Loucy (cell line): ENCODE data around the gene ZCCHC10.
"Not testable (repeated sequence)": the region's sequence is repeated elsewhere in the genome, so short reads cannot be mapped to it uniquely, and the experiment has no call there.

Experiments
- H2AFZ ChIP-seq: fragments of 200-600 bp; sonication (generic); 2 replicates; pipeline ENCODE4 v1.6.0; 2016; ENCODE audit warnings: antibody characterized with exemption, mild to moderate bottlenecking, low read length, moderate library complexity
- H3F3A ChIP-seq: fragments of 200-600 bp; 2 replicates; pipeline ENCODE4 v1.6.0; 2016; ENCODE audit warnings: antibody characterized with exemption, low read depth, mild to moderate bottlenecking
- H3K27me3 ChIP-seq: fragments of 200-600 bp; sonication (generic); 2 replicates; pipeline ENCODE4 v1.6.1; 2014; ENCODE audit warnings: low read length, mild to moderate bottlenecking; ENCODE audit not compliant: insufficient read depth, poor library complexity, severe bottlenecking
- H3K36me3 ChIP-seq: fragments of 200-600 bp; sonication (generic); 2 replicates; pipeline ENCODE4 v1.6.1; 2016; ENCODE audit warnings: low read length; ENCODE audit not compliant: insufficient read depth
- H3K4me1 ChIP-seq: fragments of 200-600 bp; sonication (generic); 2 replicates; pipeline ENCODE4 v1.5.1; 2014; ENCODE audit warnings: low read length, mild to moderate bottlenecking; ENCODE audit not compliant: insufficient read depth, poor library complexity, severe bottlenecking
- H3K4me2 ChIP-seq: fragments of 200-600 bp; sonication (generic); 2 replicates; pipeline ENCODE4 v1.6.0; 2014; ENCODE audit warnings: antibody characterized with exemption, low read length, low read depth, mild to moderate bottlenecking; ENCODE audit not compliant: poor library complexity, severe bottlenecking
- H3K4me3 ChIP-seq: fragments of 200-600 bp; sonication (generic); 2 replicates; pipeline ENCODE4 v1.5.1; 2014; ENCODE audit warnings: low read length, mild to moderate bottlenecking, mixed read lengths; ENCODE audit not compliant: poor library complexity, severe bottlenecking
- H3K79me2 ChIP-seq: fragments of 200-600 bp; sonication (generic); 2 replicates; pipeline ENCODE4 v1.6.1; 2014; ENCODE audit warnings: low read length; ENCODE audit not compliant: insufficient read depth
- H3K9ac ChIP-seq: fragments of 200-600 bp; sonication (generic); 2 replicates; pipeline ENCODE4 v1.6.0; 2014; ENCODE audit warnings: mild to moderate bottlenecking, low read depth, low read length, moderate library complexity; ENCODE audit not compliant: poor library complexity, severe bottlenecking
- H3K9me2 ChIP-seq: fragments of 200-600 bp; sonication (generic); replicated peaks from 2 replicates; pipeline ENCODE4 v1.6.1; 2016; ENCODE audit warnings: low read depth, low read length, mixed read lengths
- H3K9me3 ChIP-seq: fragments of 200-600 bp; sonication (generic); 2 replicates; pipeline ENCODE4 v1.6.1; 2014; ENCODE audit warnings: mild to moderate bottlenecking, antibody characterized with exemption, low read length, low read depth; ENCODE audit not compliant: insufficient read depth
- H4K20me1 ChIP-seq: fragments of 200-600 bp; sonication (generic); 2 replicates; pipeline ENCODE4 v1.6.0; 2014; ENCODE audit warnings: antibody characterized with exemption, low read length, mild to moderate bottlenecking; ENCODE audit not compliant: insufficient read depth, poor library complexity, severe bottlenecking
- EZH2phosphoT487 ChIP-seq: fragments of 200-600 bp; IDR thresholded peaks from 2 replicates; pipeline ENCODE4 v1.6.1; 2018; ENCODE audit warnings: antibody characterized with exemption, mild to moderate bottlenecking, moderate library complexity, borderline replicate concordance
- TF ChIP-seq, protein P1 (sequence below): fragments of 200-600 bp; sonication (generic); conservative IDR thresholded peaks from 2 replicates; pipeline ENCODE4 v1.5.1; 2014; ENCODE audit warnings: mild to moderate bottlenecking, antibody characterized with exemption, low read length

Gene ZCCHC10

DNA sequence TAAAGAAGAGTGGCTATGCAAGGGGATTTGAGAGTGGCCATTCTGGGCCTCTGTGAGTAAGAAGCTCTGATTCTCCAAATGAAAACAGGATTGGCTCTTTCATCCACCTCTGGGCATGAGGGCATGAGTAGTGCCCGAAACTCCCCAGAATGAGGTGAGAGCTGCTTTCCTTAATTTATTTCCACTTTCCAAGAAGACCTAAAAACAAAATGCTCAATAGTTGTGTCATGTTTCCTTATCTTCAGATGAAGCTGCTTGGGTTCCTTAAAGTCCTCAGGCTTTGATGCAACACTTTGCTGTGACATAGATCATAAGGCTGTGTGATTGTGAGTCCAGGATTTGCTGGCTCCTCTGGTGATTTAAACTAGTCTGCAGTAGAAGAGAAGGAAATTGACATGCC lies 3.1 kb upstream of the ZCCHC10 start:
- H3K9ac ChIP-seq: no peak overlapping the region
- H4K20me1 ChIP-seq: no peaks in the 10 kb centered on the region
- no peak overlapping the region for H2AFZ ChIP-seq
- H3K9me2 ChIP-seq: no peaks in the 10 kb centered on the region
- no peaks in the 10 kb centered on the region for H3K9me3 ChIP-seq
- peaks cover 16% of the 10 kb centered on the region for H3K79me2 ChIP-seq
- no peaks in the 10 kb centered on the region for H3K27me3 ChIP-seq
- H3K4me2 ChIP-seq: no peak overlapping the region
- no peaks in the 10 kb centered on the region for H3K36me3 ChIP-seq
- H3K4me1 ChIP-seq: peaks cover 8% of the 10 kb centered on the region
- H3K4me3 ChIP-seq: no peak overlapping the region
- TF ChIP-seq EZH2phosphoT487: no peak
- TF ChIP-seq, protein P1, sequence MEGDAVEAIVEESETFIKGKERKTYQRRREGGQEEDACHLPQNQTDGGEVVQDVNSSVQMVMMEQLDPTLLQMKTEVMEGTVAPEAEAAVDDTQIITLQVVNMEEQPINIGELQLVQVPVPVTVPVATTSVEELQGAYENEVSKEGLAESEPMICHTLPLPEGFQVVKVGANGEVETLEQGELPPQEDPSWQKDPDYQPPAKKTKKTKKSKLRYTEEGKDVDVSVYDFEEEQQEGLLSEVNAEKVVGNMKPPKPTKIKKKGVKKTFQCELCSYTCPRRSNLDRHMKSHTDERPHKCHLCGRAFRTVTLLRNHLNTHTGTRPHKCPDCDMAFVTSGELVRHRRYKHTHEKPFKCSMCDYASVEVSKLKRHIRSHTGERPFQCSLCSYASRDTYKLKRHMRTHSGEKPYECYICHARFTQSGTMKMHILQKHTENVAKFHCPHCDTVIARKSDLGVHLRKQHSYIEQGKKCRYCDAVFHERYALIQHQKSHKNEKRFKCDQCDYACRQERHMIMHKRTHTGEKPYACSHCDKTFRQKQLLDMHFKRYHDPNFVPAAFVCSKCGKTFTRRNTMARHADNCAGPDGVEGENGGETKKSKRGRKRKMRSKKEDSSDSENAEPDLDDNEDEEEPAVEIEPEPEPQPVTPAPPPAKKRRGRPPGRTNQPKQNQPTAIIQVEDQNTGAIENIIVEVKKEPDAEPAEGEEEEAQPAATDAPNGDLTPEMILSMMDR: no peak
- no peaks in the 10 kb centered on the region for H3F3A ChIP-seq

DNA sequence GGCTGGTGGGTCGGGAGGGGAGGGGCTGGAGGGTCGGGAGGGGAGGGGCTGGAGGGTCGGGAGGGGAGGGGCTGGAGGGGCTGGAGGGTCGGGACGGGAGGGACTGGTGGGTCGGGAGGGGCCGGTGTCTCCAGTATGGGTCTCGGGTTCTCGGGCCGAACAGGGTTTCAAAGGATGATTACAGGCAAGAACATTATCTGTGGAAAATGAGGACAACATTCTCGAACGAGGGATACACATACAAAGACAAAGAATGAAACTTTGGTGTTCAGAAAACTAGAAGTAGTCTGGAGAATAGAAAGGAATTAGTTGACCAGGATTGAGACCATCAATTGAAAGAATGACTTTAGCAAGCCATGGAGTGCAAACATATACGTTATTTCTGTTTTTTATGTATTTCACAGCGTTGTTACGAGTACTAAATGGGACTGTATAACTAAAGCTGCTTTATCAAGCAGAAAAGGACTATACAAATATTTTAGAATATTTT lies 360 bp upstream of the ZCCHC10 start:
- peak overlapping the region; percentile 96 for H2AFZ ChIP-seq
- H3F3A ChIP-seq: no peaks in the 10 kb centered on the region
- no peaks in the 10 kb centered on the region for H3K36me3 ChIP-seq
- H3K27me3 ChIP-seq: no peaks in the 10 kb centered on the region
- TF ChIP-seq, protein P1: no peak
- TF ChIP-seq EZH2phosphoT487: no peak
- no peaks in the 10 kb centered on the region for H3K9me2 ChIP-seq
- peak overlapping the region; percentile 65 for H3K4me2 ChIP-seq
- peak overlapping the region; percentile 82 for H3K9ac ChIP-seq
- H3K4me1 ChIP-seq: peaks cover 11% of the 10 kb centered on the region
- peak overlapping the region; percentile 71 for H3K4me3 ChIP-seq
- no peaks in the 10 kb centered on the region for H3K9me3 ChIP-seq
- peaks cover 32% of the 10 kb centered on the region for H3K79me2 ChIP-seq
- H4K20me1 ChIP-seq: no peaks in the 10 kb centered on the region

DNA sequence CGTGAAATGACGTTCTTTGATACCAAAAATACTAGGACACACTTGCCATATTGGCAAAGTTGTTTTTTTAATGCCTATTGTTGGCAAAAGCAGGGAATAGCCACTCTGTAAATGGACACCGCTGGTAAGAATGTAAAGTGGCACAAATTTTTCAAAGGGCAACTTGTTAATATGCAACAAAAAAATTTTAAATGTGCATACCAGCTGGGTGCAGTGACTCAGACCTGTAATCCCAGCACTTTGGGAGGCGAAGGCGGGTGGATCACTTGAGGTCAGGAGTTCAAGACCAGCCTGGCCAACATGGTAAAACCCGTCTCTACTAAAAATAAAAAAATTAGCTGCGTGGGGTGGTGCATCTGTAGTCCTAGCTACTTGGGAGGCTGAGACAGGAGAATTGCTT lies 6.9 kb downstream of the ZCCHC10 start:
- not testable (repeated sequence) for H3K36me3 ChIP-seq, H3K4me2 ChIP-seq, H3K27me3 ChIP-seq, H4K20me1 ChIP-seq, H3K4me1 ChIP-seq, H3F3A ChIP-seq, H3K4me3 ChIP-seq, H3K9ac ChIP-seq, H3K9me2 ChIP-seq, H3K9me3 ChIP-seq, H2AFZ ChIP-seq
- peaks cover 16% of the 10 kb centered on the region; the same call in 1 of the 2 replicates for H3K79me2 ChIP-seq

DNA sequence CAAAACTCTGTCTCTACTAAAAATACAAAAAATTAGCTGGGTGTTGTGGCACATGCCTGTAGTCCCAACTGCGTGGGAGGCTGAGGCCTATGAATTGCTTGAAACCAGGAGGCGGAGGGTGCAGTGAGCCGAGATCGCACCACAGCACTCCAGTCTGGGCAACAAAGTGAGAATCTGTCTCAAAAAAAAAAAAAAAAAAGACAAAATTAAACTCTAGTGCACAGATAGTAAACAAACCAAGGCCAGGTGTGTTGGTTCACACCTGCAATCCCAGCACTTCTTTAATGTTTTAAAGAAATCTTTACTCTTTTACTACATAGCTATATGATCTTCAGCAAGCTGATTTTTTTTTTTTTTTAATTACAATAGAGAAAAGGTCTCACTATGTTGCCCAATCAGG lies 8.4 kb downstream of the ZCCHC10 start:
- Histone ChIP-seq H3K4me1 (no peaks in the 10 kb centered on the region), H3K4me2 (no peak overlapping the region), H3K9me3 (no peaks in the 10 kb centered on the region), H4K20me1 (no peaks in the 10 kb centered on the region), H3K9me2 (no peaks in the 10 kb centered on the region), H3K9ac (no peak overlapping the region), H3K27me3 (no peaks in the 10 kb centered on the region), H3K79me2 (0 out of 2 replicates have a peak, but pooled peaks cover 4% of the 10 kb centered on the region), H3K36me3 (no peaks in the 10 kb centered on the region), H3K4me3 (no peak overlapping the region), H2AFZ (no peak overlapping the region), H3F3A (no peaks in the 10 kb centered on the region)
- TF ChIP-seq, protein P1: no peak
- TF ChIP-seq EZH2phosphoT487: no peak
